Testis (tissue), 3 donors: Measurements from ENCODE around the gene ALK. TPM values are rescaled to one million over a fixed set of nuclear protein-coding genes. Genes with fewer than 3 reads are reported as not detected.
A peak's percentile ranks its signal among the peaks of the same experiment; 100 is the strongest.

Experiments
- DNase-seq: peaks from one replicate; pipeline ENCODE4 v3.0.0-alpha.2; 2019
- H3K27ac ChIP-seq, 2 donors: fragments of 200-600 bp; sonication (generic); one replicate each; pipeline ENCODE4 v1.5.1; 2019
- H3K27me3 ChIP-seq: fragments of 200-600 bp; sonication (generic); one replicate; pipeline ENCODE4 v1.5.1; 2019
- H3K36me3 ChIP-seq: fragments of 200-600 bp; sonication (generic); one replicate; pipeline ENCODE4 v1.5.1; 2017; ENCODE audit warnings: low read depth; ENCODE audit errors: missing control alignments
- H3K4me1 ChIP-seq: fragments of 200-600 bp; sonication (generic); one replicate; pipeline ENCODE4 v1.5.1; 2019
- H3K4me3 ChIP-seq, 2 donors: fragments of 200-600 bp; sonication (generic); one replicate each; pipeline ENCODE4 v1.5.1; 2017 to 2019
- H3K9me3 ChIP-seq: fragments of 200-600 bp; sonication (generic); one replicate; pipeline ENCODE4 v1.5.1; 2017
- CTCF ChIP-seq, 3 experiments: fragments of 450-650 bp in 2 of 3; fragments of 200-600 bp in 1 of 3; sonication (generic) in 1 of 3; IDR thresholded peaks; one replicate each; pipeline ENCODE4 v1.5.1; 2016 to 2019; ENCODE audit warnings: antibody characterized with exemption in 3 of 3, mild to moderate bottlenecking in 2 of 3, moderate library complexity in 1 of 3
- POLR2A ChIP-seq: fragments of 450-650 bp; IDR thresholded peaks from one replicate; pipeline ENCODE4 v1.6.1; 2017; ENCODE audit warnings: antibody characterized with exemption, mild to moderate bottlenecking, moderate library complexity
- WGBS, 2 donors: methylation state at CpG; one replicate each; pipeline ENCODE4 v1.1.5; 2018; 5-methylcytosine and 5-hydroxymethylcytosine counted together
- intact Hi-C: fragments of 100-400 bp; cut with DNase I; formaldehyde crosslinking; loops from one replicate; pipeline ENCODE4 v1.15.1; 2023; ENCODE audit warnings: low total_unique reads
- polyA plus RNA-seq: library from polyadenylated mRNA; stranded (reverse); fragments of 350-450 nt; fragmentation: Illumina TruSeq; extraction: RNeasy Lipid Tissue Mini Kit (QIAGEN cat#74804); gene quantifications from one replicate; pipeline ENCODE4 v1.2.3, GENCODE V29; 2014; ENCODE audit warnings: low read depth, low replicate concordance; ENCODE audit not compliant: insufficient read depth
- total RNA-seq, 2 donors: library from RNA; depleted of rRNA; stranded (reverse); fragments of >200 nt; gene quantifications; one replicate each; pipeline ENCODE4 v1.2.3, GENCODE V29; 2016

ALK gene
- total and polyA plus RNA-seq, 3 donors from 2014 or later = 2.1 to 3.8 (median 3.8) TPM

- intact Hi-C loops = no loop called here
- Histone ChIP-seq H3K36me3 (no peaks in the 10 kb centered on the region), H3K4me1 (no peaks in the 10 kb centered on the region), H3K27me3 (no peaks in the 10 kb centered on the region), H3K4me3 (no peak overlapping the region), H3K27ac (no peak overlapping the region), H3K9me3 (no peaks in the 10 kb centered on the region)
- TF ChIP-seq POLR2A (no peak), CTCF (IDR thresholded peaks at IDR 0.05) (no peak)
- DNase-seq = no peak
- WGBS, 2 donors = 72 to 78% methylated on average over 8 of the region's 8 CpGs
Observed at GRCh38 chr2:29290293-29291047, 630.9 kb downstream of the ALK start.

GRCh38 chr2:29284671-29285070 is 636.7 kb downstream of the ALK start:
- WGBS, 2 donors = 88% methylated on average over 10 of the region's 10 CpGs
- Histone ChIP-seq H3K27me3 (no peaks in the 10 kb centered on the region), H3K36me3 (no peaks in the 10 kb centered on the region), H3K4me3 (no peak overlapping the region), H3K4me1 (peaks cover 7% of the 10 kb centered on the region), H3K9me3 (no peaks in the 10 kb centered on the region), H3K27ac (no peak overlapping the region)
- TF ChIP-seq CTCF (IDR thresholded peaks at IDR 0.05) = no peak
- no peak for TF ChIP-seq POLR2A
- intact Hi-C loops = no loop called here
- no peak for DNase-seq

- peaks cover 7% of the 10 kb centered on the region for H3K4me1 ChIP-seq
- H3K36me3 ChIP-seq = no peaks in the 10 kb centered on the region
- intact Hi-C loops = no loop called here
- DNase-seq = no peak
- TF ChIP-seq CTCF (IDR thresholded peaks at IDR 0.05) (no peak), POLR2A (no peak)
- no peaks in the 10 kb centered on the region for H3K27me3 ChIP-seq
- H3K9me3 ChIP-seq = no peaks in the 10 kb centered on the region
- 87 to 92% methylated on average over 3 of the region's 3 CpGs for WGBS, 2 donors
- no peak overlapping the region for H3K4me3 ChIP-seq
- H3K27ac ChIP-seq = no peak overlapping the region
Observed at GRCh38 chr2:29281916-29282247, 639.5 kb downstream of the ALK start.

- Histone ChIP-seq H3K27ac (no peak overlapping the region), H3K36me3 (no peaks in the 10 kb centered on the region), H3K9me3 (no peaks in the 10 kb centered on the region), H3K4me3 (no peak overlapping the region), H3K4me1 (peaks cover 7% of the 10 kb centered on the region), H3K27me3 (no peaks in the 10 kb centered on the region)
- intact Hi-C loops = no loop called here
- no peak for TF ChIP-seq POLR2A
- DNase-seq = peak; percentile 60
- WGBS, 2 donors = 36 to 43% methylated on average over 14 to 15 of the region's 15 CpGs
Observed at GRCh38 chr2:29281086-29281915, 640.1 kb downstream of the ALK start.

GRCh38 chr2:29278966-29279365 is 642.4 kb downstream of the ALK start:
- no peaks in the 10 kb centered on the region for H3K9me3 ChIP-seq
- WGBS, 2 donors = 93 to 97% methylated on average over 9 of the region's 9 CpGs
- no peaks in the 10 kb centered on the region for H3K27me3 ChIP-seq
- TF ChIP-seq POLR2A = no peak
- no peak for TF ChIP-seq CTCF (IDR thresholded peaks at IDR 0.05)
- no peak for DNase-seq
- no peaks in the 10 kb centered on the region for H3K36me3 ChIP-seq
- H3K27ac ChIP-seq = no peak overlapping the region
- intact Hi-C loops = no loop called here
- peaks cover 7% of the 10 kb centered on the region for H3K4me1 ChIP-seq
- H3K4me3 ChIP-seq = no peak overlapping the region
